Neural cell (in vitro differentiated cells): ENCODE results near the gene ORM2.

Source experiments
- CTCF ChIP-seq: fragments of 450-650 bp; IDR thresholded peaks from 2 replicates; pipeline ENCODE4 v1.5.1; 2014; ENCODE audit warnings: antibody characterized with exemption, mild to moderate bottlenecking, moderate library complexity; ENCODE audit not compliant: poor library complexity, severe bottlenecking
- EP300 ChIP-seq: fragments of 450-650 bp; conservative IDR thresholded peaks from 2 replicates; pipeline ENCODE4 v1.6.1; 2014; ENCODE audit warnings: antibody characterized with exemption, mild to moderate bottlenecking, moderate library complexity; ENCODE audit not compliant: poor library complexity, severe bottlenecking
- EZH2 ChIP-seq: fragments of 200-600, 300-800 bp; shearing (Covaris generic), sonication (generic); IDR thresholded peaks from 2 replicates; pipeline ENCODE4 v1.6.1; 2014; ENCODE audit warnings: antibody characterized with exemption, low read length, borderline replicate concordance, mild to moderate bottlenecking; ENCODE audit not compliant: insufficient read depth, poor library complexity, severe bottlenecking
- POLR2AphosphoS5 ChIP-seq: IDR thresholded peaks from 2 replicates; pipeline ENCODE4 v1.6.1; 2012
- SMC3 ChIP-seq: fragments of 450-650 bp; conservative IDR thresholded peaks from 2 replicates; pipeline ENCODE4 v1.6.1; 2014; ENCODE audit warnings: antibody characterized with exemption, mild to moderate bottlenecking, moderate library complexity; ENCODE audit not compliant: poor library complexity
- TF ChIP-seq, protein P1 (sequence below): IDR thresholded peaks from 2 replicates; pipeline ENCODE4 v1.6.1; 2012; ENCODE audit warnings: borderline replicate concordance

DNA sequence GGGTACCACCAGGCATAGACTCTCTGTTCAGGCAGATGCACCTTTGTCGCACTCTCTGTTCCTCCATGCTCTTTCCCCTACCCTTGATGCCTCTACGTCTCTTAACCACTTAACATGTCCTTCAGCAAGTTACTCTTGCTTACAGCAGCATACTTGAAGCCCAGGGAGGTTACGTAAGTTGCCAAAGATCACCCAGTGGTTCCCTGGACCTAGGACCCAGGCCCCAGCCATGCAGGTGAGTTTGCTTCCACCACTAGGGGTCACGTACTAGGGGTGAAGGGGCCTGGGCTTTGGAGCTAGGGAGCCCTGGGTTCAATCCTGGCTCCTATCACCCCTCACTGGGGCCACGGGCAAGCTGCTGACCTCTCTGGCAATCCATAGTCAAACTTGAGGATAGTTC lies 49.2 kb downstream of the ORM2 start:
- TF ChIP-seq CTCF (no peak), POLR2AphosphoS5 (no peak), EP300 (no peak), EZH2 (no peak), SMC3 (no peak)
- TF ChIP-seq, protein P1, sequence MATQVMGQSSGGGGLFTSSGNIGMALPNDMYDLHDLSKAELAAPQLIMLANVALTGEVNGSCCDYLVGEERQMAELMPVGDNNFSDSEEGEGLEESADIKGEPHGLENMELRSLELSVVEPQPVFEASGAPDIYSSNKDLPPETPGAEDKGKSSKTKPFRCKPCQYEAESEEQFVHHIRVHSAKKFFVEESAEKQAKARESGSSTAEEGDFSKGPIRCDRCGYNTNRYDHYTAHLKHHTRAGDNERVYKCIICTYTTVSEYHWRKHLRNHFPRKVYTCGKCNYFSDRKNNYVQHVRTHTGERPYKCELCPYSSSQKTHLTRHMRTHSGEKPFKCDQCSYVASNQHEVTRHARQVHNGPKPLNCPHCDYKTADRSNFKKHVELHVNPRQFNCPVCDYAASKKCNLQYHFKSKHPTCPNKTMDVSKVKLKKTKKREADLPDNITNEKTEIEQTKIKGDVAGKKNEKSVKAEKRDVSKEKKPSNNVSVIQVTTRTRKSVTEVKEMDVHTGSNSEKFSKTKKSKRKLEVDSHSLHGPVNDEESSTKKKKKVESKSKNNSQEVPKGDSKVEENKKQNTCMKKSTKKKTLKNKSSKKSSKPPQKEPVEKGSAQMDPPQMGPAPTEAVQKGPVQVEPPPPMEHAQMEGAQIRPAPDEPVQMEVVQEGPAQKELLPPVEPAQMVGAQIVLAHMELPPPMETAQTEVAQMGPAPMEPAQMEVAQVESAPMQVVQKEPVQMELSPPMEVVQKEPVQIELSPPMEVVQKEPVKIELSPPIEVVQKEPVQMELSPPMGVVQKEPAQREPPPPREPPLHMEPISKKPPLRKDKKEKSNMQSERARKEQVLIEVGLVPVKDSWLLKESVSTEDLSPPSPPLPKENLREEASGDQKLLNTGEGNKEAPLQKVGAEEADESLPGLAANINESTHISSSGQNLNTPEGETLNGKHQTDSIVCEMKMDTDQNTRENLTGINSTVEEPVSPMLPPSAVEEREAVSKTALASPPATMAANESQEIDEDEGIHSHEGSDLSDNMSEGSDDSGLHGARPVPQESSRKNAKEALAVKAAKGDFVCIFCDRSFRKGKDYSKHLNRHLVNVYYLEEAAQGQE = no peak
